Epidermal melanocyte (primary cell): ENCODE results near the gene IPO11.

ENCODE experiments used
- DNase-seq: peaks from one replicate; pipeline ENCODE4 v3.0.0; 2011; ENCODE audit warnings: low spot score; ENCODE audit not compliant: insufficient read length

Gene IPO11

GRCh38 chr5:62412549-62413329, at the start of gene IPO11:
IPO11 (plus strand) TSS chr5:62412763; CDS start chr5:62437280, 24,517 bp downstream.
- peak; percentile 87 for DNase-seq

DNA sequence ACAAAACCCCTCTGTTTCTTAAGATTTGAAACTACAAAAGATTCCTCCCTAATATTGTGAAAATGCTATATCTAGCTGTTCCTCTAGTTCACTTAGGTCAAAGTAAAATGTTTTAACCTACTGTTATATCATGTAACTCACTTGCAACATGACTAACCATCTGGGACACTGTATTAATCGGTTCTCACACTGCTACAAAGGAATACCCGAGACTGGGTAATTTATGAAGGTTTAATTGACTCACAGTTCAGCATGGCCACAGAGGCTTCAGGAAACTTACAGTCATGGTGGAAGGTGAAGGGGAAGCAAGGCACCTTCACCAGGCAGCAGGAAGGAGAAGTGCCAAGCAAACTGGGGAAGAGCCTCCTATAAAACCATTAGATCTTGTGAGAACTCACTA, 43.5 kb upstream of the IPO11 start:
- no peak for DNase-seq

DNA sequence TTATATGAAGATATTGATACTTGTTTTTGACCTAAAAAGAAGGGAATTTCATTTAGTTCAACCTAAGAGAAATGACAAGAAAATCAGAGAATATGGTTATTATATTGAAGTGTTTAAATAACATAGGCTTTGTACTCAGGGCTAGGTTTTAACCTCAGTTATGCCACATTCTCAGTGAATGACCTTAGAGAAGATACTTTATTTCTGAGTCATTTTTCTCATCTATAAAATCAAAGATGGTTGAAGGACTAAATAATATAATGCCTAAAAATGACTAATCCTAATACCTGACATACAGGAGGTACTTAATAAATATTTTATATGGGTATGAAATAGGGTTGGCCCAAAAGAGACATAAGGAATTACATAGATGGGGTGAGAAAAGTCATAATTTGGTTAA, 41.2 kb upstream of the IPO11 start:
- no peak for DNase-seq

DNA sequence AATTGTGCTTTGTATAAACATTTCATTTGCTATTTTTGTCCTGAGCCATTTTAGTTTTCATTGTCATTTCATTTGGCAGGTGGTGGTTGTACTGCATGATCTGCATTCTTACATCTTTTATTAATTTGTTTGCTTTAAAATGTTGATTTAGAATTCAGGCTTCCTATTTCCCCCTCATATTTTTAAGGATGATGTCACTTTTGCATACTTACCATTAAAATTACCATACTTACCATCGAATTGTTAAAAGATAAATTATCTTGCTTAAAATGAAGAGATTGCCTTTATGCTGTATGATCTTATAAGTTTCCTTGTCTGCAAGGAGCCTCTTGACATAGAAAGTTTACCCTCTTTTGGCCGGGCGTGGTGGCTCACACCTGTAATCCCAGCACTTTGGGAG, 40.0 kb upstream of the IPO11 start:
- no peak for DNase-seq

GRCh38 chr5:62373382-62373781, 39.2 kb upstream of the IPO11 start:
- DNase-seq: no peak

DNA sequence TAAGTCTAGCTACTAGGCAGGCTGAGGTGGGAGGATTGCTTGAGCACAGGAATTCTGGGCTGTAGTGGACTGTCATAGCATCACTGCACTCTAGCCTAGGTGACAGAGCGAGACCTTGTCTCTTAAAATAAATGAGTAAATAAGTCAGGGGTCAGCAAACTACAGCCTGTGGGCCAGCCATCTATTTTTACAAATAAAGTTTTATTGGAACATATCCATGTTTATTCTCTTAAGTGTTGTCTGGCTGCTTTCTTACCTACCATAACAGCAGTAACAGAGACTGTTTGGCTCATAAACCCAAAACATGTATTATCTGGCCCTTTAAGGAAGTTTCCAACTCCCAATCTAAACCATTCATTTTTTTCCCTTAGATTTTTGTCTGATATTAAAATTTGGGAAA, 38.5 kb upstream of the IPO11 start:
- no peak for DNase-seq

- DNase-seq: no peak
Observed at GRCh38 chr5:62375627-62376026, 36.9 kb upstream of the IPO11 start.

DNA sequence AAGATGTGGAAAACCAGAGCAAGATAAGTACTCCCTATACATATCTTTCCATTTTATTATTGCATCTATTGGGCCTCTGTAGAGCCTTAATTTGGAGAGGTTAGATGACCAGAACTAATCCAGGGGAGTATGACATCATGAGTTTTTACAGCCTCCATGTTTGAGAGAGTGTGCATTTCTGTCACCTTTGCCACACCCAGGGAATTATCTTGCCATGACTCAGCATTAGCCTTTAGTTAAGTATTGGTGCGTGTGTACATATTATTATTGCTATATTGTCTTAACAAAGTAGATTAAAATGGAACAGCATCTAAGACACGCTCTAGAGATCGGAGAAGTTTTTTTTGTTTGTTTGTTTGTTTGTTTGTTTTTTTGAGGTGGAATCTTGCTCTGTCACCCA, 36.5 kb upstream of the IPO11 start:
- DNase-seq: no peak

- no peak for DNase-seq
Observed at GRCh38 chr5:62385131-62385530, 27.4 kb upstream of the IPO11 start.

DNA sequence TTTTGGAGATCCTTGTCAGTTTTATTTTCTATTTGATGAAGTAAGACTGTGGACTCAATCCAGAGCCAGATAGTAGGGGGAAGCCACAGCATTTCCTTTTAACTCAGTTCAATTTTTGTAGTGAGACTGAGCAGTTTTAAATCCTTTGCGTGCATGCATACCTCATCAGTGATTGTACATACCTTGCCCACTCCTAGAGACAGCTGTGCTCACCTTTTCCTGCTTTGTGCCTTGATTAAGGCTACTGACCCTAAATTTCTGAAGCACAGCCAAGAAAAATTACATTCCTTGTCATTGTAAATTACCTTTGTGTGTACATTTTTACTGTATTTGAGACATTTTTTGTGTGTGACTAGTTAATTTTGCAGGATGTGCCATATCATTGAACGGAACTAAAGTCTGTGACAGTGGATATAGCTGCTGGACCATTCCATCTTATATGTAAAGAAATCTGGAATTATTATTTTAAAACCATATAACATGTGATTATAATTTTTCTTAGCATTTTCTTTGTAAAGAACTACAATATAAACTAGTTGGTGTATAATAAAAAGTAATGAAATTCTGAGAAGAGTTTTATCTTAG, 26.7 kb upstream of the IPO11 start:
- DNase-seq: no peak

DNA sequence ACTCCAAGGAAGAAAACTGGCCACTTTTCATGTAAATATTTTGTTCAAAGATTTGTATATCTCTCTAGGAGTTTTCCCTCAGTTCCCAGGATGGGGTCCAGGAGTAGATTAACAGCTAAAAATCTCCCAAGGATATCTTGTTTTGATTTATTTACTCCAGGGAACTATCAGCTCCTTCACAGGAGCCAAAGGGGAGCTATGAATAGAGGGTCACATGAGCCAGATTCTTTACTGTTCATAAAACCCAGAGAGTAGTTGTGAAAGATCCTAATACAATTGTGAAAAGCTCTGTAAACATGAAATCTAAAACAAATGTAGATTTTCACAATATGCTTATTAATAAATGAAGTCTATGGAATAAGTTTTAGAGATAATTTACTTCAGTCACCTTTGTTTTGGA, 25.7 kb upstream of the IPO11 start:
- DNase-seq: no peak

DNA sequence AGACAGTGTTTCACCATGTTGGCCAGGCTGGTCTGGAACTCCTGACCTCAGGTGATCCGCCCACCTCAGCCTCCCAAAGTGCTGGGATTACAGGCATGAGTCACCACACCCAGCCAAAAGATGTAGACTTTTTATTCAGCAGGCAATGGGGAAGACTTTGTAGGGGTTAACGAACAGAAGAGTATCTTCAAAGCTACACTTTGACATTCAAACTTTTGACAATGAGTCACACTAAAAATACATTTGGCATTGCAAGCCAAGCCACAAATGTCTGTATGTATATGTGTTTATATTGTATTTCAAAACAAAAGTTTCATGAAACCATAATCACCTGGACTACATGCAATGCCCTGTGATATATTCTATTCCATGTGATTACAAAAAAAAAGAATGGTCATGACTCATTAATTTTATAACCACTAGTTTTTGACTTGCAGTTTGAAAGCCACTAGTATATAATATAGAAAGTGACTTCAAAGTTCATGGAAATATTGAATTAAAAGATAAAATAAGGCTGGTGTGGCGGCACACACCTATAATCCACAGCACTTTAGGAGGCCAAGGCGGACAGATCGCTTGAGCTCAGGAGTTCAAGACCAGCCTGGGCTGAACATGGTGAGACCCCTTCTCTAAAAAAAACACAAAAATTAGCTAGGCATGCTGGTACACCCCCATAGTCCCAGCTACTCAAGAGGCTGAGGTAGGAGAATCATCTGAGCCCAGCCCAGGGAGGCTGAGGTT, 17.2 kb upstream of the IPO11 start:
- DNase-seq: no peak

DNA sequence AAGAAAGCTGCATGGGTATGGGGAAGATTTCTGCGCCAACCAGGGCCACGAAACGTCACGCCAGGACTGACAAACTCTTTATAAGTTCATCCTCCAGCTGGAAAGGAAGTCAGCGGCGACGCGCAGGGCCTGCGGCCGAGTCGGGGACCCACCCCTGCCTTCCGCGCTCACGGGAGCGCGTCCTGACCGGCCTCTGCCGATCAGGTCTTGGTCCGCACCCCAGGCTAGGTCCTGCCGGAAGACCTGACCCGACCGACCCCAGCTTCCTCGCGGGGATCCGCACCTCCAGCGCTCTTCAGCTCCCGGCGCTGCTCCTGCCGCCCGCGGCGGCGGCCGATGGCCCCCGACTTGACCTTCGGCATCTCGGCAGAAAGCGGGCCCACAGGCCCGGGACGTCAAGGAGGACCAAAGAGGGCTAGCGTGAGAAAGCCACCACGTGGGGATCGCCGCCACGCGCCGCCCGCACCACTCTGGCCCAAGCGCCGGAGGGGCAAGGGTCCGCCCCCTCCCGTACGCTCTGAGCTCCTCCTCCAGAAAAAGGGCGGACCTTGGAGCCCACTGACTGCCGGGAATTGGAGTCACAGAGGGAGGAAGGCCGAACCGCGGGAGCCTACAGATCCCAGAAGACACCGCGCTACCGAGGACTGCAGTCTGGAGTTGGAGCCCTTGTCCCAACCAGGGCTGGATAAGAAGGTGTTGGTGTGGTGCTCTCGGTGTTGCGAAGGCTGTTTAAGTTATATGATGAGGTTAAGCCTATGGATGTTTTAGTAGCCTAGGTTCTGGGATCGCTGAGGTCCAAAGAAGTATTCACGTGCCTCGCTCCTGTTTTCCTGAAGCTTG, 8.9 kb upstream of the IPO11 start, which contains the start of gene DIMT1:
Gene DIMT1 (minus strand): TSS at position 495 of the 840 bp plus-strand sequence. CDS start 133 bp downstream, at position 362.
- DNase-seq: peak; percentile 87

GRCh38 chr5:62413711-62414110, 1.1 kb downstream of the IPO11 start:
- DNase-seq: no peak

DNA sequence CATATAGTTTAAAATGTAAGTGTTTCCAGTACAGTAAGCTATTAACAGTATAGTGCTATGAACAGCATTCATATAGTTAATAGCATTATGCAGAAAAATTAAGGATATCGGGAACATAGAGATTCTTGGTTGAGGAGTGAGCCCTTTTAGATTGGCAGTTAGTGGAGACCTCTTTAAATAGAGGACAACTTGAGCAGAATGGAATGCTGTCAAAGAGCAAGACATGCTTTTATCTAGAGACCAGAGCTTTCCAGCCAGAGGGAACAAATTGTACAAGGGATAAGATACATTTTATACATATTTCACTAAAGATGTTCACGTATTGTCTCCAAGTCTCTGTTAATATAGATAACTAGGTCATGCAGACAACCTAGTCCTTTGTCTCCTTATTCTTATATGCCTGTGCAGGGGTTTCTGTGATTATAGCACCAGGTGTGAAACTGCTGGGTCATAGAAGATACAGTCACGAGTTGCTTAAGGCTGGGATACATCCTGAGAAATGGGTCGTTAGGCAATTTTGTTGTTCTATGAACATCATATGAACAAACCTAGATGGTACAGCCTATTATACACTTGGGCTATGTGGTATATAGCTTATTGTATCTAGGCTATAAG, 6.0 kb downstream of the IPO11 start:
- no peak for DNase-seq

- DNase-seq: no peak
Observed at GRCh38 chr5:62419609-62420008, 7.0 kb downstream of the IPO11 start.

GRCh38 chr5:62421414-62421813, 8.9 kb downstream of the IPO11 start:
- DNase-seq: no peak

- DNase-seq: no peak
Observed at GRCh38 chr5:62424763-62425162, 12.2 kb downstream of the IPO11 start.

DNA sequence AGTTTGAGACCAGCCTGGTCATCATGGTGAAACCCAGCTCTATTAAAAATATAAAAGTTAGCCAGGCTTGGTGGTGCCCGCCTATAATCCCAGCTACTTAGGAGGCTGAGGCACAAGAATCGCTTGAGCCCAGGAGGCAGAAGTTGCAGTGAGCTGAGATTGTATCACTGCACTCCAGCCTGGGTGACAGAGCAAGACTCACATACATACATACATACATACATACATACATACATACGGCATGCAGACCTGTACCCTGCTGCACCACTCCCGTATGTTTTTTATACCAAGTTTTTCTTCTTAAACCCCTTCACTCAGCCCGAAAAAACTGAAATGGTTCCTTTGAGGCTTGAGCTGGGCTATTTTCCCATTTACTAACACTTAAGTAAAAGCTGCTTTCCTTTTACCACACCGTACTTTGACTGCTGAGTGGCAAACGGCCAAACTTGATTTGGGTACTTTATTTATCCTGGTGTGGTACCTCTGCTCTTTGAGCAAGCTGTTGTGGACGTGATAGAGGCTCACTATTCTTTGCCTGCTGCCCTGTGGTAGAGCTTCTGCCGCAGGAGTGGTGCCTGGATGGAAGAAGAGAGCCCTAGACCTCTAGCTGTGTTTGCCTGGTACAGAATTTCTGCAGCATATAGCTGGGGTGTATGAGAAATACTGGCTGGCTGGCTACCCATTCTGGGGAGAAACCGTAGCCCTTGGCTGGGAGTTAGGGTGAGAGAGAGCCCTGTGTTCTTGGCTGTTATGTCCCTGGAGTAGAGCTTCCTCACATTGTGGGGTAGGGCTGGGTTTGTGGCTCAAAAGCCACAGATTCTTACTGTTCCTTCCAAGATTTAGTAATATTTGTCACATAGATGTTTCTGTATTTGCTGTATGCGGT, 19.4 kb downstream of the IPO11 start:
- no peak for DNase-seq

DNA sequence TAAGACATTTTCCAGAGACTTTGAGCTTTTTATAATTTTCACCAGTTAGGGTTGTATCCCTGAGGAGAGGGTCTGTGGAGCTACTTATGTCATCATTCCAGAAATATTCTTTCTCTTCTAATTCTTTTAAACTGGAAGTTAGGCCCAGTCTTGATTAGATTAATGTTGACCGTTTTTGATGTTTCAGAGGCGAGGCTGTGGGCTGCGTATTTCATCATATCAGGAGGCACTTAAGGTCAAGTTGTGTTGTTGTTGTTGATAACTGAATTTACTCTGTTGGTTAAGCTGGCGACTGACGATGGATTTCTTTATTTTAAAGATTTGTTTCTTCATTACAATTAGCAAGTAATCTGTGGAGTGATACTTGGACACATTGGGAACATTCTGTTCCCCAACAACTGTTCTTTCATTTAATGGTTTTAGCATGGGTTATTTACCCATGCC, 20.1 kb downstream of the IPO11 start:
- no peak for DNase-seq
